Adrenal gland (tissue), 12 donors: ENCODE data around the gene DHRS3. TPM values are rescaled to one million over a fixed set of nuclear protein-coding genes. Genes with fewer than 3 reads are reported as not detected.
"Not testable (repeated sequence)": the region's sequence is repeated elsewhere in the genome, so short reads cannot be mapped to it uniquely, and the experiment has no call there.

Experiments
- DNase-seq, 7 donors: peaks; one replicate each; pipeline ENCODE4 v3.0.0-alpha.2; 2019 to 2020
- H3K27ac ChIP-seq, 5 donors: fragments of 200-600 bp; sonication (generic) in 4 of 5; 1 replicate in 3 of 5; 2 replicates in 2 of 5; pipeline versions ENCODE4 v1.5.1 to v1.8.0; 2016 to 2020; ENCODE audit warnings: mild to moderate bottlenecking in 1 of 5
- H3K27me3 ChIP-seq: fragments of 200-600 bp; 2 replicates; pipeline ENCODE4 v1.8.0; 2021
- H3K36me3 ChIP-seq, 2 donors: fragments of 200-600 bp; replicated peaks in 1 of 2; 1 replicate in 1 of 2; 2 replicates in 1 of 2; pipeline versions ENCODE4 v1.5.1 to v1.8.0; 2018 to 2022
- H3K4me1 ChIP-seq, 2 donors: fragments of 200-600 bp; replicated peaks in 1 of 2; 1 replicate in 1 of 2; 2 replicates in 1 of 2; pipeline versions ENCODE4 v1.5.1 to v1.8.0; 2018 to 2021
- H3K4me3 ChIP-seq, 4 donors: fragments of 200-600 bp; sonication (generic) in 3 of 4; one replicate each; pipeline ENCODE4 v1.5.1; 2016 to 2018
- H3K9me3 ChIP-seq, 3 donors: fragments of 200-600 bp; sonication (generic) in 1 of 3; replicated peaks in 1 of 3; 1 replicate in 2 of 3; 2 replicates in 1 of 3; pipeline versions ENCODE4 v1.5.1 to v1.8.0; 2016 to 2021
- CTCF ChIP-seq, 6 experiments: fragments of 450-650 bp in 4 of 6; fragments of 200-600 bp in 2 of 6; sonication (generic) in 1 of 6; IDR thresholded peaks; 1 replicate in 5 of 6; 2 replicates in 1 of 6; pipeline versions ENCODE4 v1.5.1 to v1.8.0; 2016 to 2021; ENCODE audit warnings: antibody characterized with exemption in 6 of 6, mild to moderate bottlenecking in 2 of 6, moderate library complexity in 1 of 6
- POLR2A ChIP-seq, 2 donors: fragments of 450-650 bp; IDR thresholded peaks; one replicate each; pipeline ENCODE4 v1.6.1; 2017; ENCODE audit warnings: antibody characterized with exemption in 2 of 2, mild to moderate bottlenecking in 2 of 2, moderate library complexity in 1 of 2
- WGBS, 4 donors: extraction: QIAGEN DNeasy Blood & Tissue Kit in 2 of 4; methylation state at CpG; one replicate each; pipeline versions ENCODE4 v1.1.5 to v1.1.7; 2013 to 2017; 5-methylcytosine and 5-hydroxymethylcytosine counted together
- intact Hi-C, 2 donors: fragments of 100-400 bp; cut with DNase I; formaldehyde crosslinking; loops; one replicate each; pipeline versions ENCODE4 v1.14.1 to v1.15.0; 2022 to 2023
- polyA plus RNA-seq, 3 donors: library from polyadenylated mRNA; stranded (reverse); fragments of 200-250 nt in 2 of 3; fragments of 350-450 nt in 1 of 3; fragmentation: Illumina TruSeq in 1 of 3; extraction: RNeasy Lipid Tissue Mini Kit (QIAGEN cat#74804) in 1 of 3; gene quantifications; one replicate each; pipeline ENCODE4 v1.2.3, GENCODE V29; 2013 to 2014
- total RNA-seq, 9 donors: library from RNA; depleted of rRNA in 4 of 9; stranded (reverse); fragments of >200 nt in 4 of 9; fragments of 120-200 nt in 1 of 9; fragmentation: NEBNext Ultra II Directional in 1 of 9; extraction: Animal tissue kit (Norgen Biotek cat#: 25700) in 1 of 9; gene quantifications; one replicate each; pipeline versions ENCODE4 v1.1.0 to v1.2.4, GENCODE V29; 2013 to 2023
- donor health status: healthy with polysubstance abuse.
- donor health status: Bipolar disorder and iron deficiency.
- donor health status: DM: yes; HTN: yes; CAD: no.
- donor health status: DM: no; HTN: no; CAD: no.
- donor health status: DM: no; HTN: no; CAD: no.
- donor health status: DM: yes; HTN: yes; CAD: no.

DHRS3 gene
- total and polyA plus RNA-seq, 12 donors, result 7.7 to 72.4 (median 41.3) TPM

DNA sequence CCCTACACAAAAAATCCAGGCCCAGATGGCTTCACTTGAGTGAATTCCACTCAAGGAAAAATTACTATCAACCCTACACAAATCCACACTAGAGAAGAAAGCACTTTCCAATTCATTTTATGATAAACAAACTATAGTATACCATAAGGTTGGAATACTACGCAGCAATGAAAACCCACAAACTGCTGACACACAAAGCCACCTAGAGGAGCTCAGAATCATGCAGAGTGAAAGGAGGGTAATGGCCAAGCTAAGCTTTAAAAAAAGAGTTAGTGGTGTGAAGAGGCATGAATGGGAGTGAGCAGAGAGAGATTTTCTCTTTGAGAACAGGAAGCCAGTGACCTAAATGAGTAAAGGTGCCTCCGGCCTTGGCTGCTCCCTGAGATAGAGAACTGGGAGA is 93.7 kb downstream of the DHRS3 start:
- H3K9me3 ChIP-seq, result no peaks in the 10 kb centered on the region
- DNase-seq, result peak in 1 of 7 donors; percentile 18
- intact Hi-C loops, result no loop called here
- no peak for TF ChIP-seq CTCF (IDR thresholded peaks at IDR 0.05)
- no peak for TF ChIP-seq POLR2A (IDR thresholded peaks at IDR 0.05)
- H3K27ac ChIP-seq, result no peak overlapping the region
- H3K36me3 ChIP-seq, result no peaks in the 10 kb centered on the region
- WGBS, 4 donors, result 78 to 93% (median 89%) methylated on average over 2 of the region's 2 CpGs
- no peak overlapping the region for H3K4me3 ChIP-seq
- no peaks in the 10 kb centered on the region for H3K27me3 ChIP-seq
- H3K4me1 ChIP-seq, result peaks cover 7 to 27% of the 10 kb centered on the region in 2 donors

DNA sequence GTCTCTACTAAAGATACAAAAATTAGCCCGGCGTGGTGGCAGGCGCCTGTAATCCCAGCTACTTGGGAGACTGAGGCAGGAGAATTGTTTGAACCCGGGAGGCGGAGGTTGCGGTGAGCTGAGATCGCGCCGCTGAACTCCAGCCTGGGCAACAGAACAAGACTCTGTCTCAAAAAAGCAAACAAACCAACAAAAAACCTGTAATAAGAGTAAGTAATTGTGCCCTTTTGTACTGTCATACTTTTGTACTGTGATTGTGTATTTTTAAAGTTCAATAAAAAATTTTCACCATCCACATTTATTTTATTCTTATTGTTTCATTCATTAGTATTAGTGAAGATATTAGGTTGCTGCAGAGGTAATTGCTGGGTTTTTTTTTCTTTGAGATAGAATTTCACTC is 95.2 kb downstream of the DHRS3 start:
- H3K9me3 ChIP-seq, H3K27me3 ChIP-seq, intact Hi-C loops, H3K4me3 ChIP-seq, H3K36me3 ChIP-seq, DNase-seq, H3K27ac ChIP-seq: not testable (repeated sequence)
- H3K4me1 ChIP-seq, result peaks cover 7 to 13% of the 10 kb centered on the region in 2 donors
- 97 to 98% (median 98%) methylated on average over 9 of the region's 9 CpGs for WGBS, 4 donors

GRCh38 chr1:12521096-12521495 is 96.9 kb downstream of the DHRS3 start:
- intact Hi-C loops, result no loop called here
- Histone ChIP-seq H3K4me1 (peaks cover 7 to 12% of the 10 kb centered on the region in 2 donors), H3K36me3 (no peaks in the 10 kb centered on the region), H3K27me3 (no peaks in the 10 kb centered on the region), H3K27ac (no peak overlapping the region), H3K4me3 (no peak overlapping the region), H3K9me3 (no peaks in the 10 kb centered on the region)
- 75 to 85% (median 76%) methylated on average over 5 of the region's 5 CpGs for WGBS, 4 donors
- no peak for DNase-seq
- TF ChIP-seq CTCF (IDR thresholded peaks at IDR 0.05), result no peak
- no peak for TF ChIP-seq POLR2A (IDR thresholded peaks at IDR 0.05)

DNA sequence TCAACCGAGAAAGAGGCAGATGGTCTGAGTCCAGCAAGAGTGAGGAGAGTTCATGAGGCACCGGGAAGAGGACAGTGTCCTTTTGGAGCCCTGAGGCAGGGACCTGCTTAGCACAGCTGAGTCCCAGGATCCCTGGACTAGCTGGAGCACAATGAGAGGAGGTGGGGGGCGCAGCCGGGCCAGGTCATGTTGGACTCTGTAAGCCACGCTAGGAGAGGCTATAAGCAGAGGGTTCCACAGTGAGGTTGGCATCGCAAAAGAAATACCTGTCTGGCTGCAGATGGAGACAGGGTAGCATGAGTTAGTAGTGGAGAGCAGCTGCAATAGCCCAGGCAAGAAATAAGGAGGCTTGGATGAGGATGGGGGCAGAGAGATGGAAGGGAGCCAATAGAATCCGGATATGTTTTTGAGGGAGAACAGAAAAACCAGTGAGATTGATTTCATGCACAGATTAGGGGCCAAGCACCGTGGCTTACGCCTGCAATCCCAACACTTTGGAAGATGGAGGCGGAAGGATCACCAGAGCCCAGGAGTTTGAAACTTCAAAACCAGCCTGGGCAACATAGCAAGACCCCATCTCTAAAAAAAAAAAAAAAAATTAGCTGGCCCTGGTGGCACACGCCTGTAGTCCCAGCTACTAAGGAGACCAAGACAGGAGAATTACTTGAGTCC is 98.2 kb downstream of the DHRS3 start:
- intact Hi-C loops, result no loop called here

More for the DNA sequence above, 98.2 kb downstream of the DHRS3 start:
- Histone ChIP-seq H3K4me1 (peaks cover 0 to 1% of the 10 kb centered on the region in 2 donors), H3K4me3 (no peak overlapping the region), H3K27ac (peak overlapping the region in 1 of 5 donors; percentile 38), H3K36me3 (no peaks in the 10 kb centered on the region), H3K27me3 (no peaks in the 10 kb centered on the region), H3K9me3 (no peaks in the 10 kb centered on the region)
- TF ChIP-seq POLR2A (IDR thresholded peaks at IDR 0.05), result no peak
- no peak for TF ChIP-seq CTCF (IDR thresholded peaks at IDR 0.05)
- 86 to 90% (median 88%) methylated on average over 11 of the region's 11 CpGs for WGBS, 4 donors
- DNase-seq, result no peak
